HG02763 (cell line): ENCODE results near the gene SHC3.

Source experiments
- ATAC-seq: cut with Tn5 transposase; IDR thresholded peaks from one replicate; pipeline ENCODE4 v1.9.1; 2021; ENCODE audit warnings: mild to moderate bottlenecking, moderate library complexity; ENCODE audit not compliant: unreplicated experiment

The SHC3 gene

GRCh38 chr9:89026876-89027275 is 151.7 kb downstream of the SHC3 start:
- ATAC-seq, result no peak

- ATAC-seq, result no peak
These were observed 153.1 kb downstream of the SHC3 start for GRCh38 chr9:89025553-89025952.

- no peak for ATAC-seq
These were observed 153.9 kb downstream of the SHC3 start for GRCh38 chr9:89024727-89025126.

- no peak for ATAC-seq
These were observed 154.9 kb downstream of the SHC3 start for GRCh38 chr9:89023740-89024139.

GRCh38 chr9:89022902-89023301 is 155.7 kb downstream of the SHC3 start:
- ATAC-seq, result no peak

- no peak for ATAC-seq
These were observed 156.4 kb downstream of the SHC3 start for GRCh38 chr9:89022001-89022759.

- ATAC-seq, result no peak
These were observed 157.3 kb downstream of the SHC3 start for GRCh38 chr9:89021154-89021803.

GRCh38 chr9:89020754-89021153 is 157.9 kb downstream of the SHC3 start:
- no peak for ATAC-seq

GRCh38 chr9:89015336-89015735 is 163.3 kb downstream of the SHC3 start:
- ATAC-seq, result no peak

GRCh38 chr9:89014153-89014552 is 164.5 kb downstream of the SHC3 start:
- ATAC-seq, result no peak

GRCh38 chr9:89013660-89014059 is 165.0 kb downstream of the SHC3 start:
- no peak for ATAC-seq

GRCh38 chr9:89012294-89013042 is 166.2 kb downstream of the SHC3 start:
- ATAC-seq, result no peak

- no peak for ATAC-seq
These were observed 166.9 kb downstream of the SHC3 start for GRCh38 chr9:89011683-89012082.

GRCh38 chr9:89010526-89011111 is 168.0 kb downstream of the SHC3 start:
- no peak for ATAC-seq

GRCh38 chr9:89010056-89010455 is 168.6 kb downstream of the SHC3 start:
- ATAC-seq, result no peak

- no peak for ATAC-seq
These were observed 169.1 kb downstream of the SHC3 start for GRCh38 chr9:89009546-89009840.

- no peak for ATAC-seq
These were observed 169.7 kb downstream of the SHC3 start for GRCh38 chr9:89008744-89009545.

- ATAC-seq, result no peak
These were observed 170.4 kb downstream of the SHC3 start for GRCh38 chr9:89008055-89008743.

GRCh38 chr9:89006996-89007967 is 171.3 kb downstream of the SHC3 start:
- no peak for ATAC-seq
